ENCODE data around the gene IFT172.

DNA sequence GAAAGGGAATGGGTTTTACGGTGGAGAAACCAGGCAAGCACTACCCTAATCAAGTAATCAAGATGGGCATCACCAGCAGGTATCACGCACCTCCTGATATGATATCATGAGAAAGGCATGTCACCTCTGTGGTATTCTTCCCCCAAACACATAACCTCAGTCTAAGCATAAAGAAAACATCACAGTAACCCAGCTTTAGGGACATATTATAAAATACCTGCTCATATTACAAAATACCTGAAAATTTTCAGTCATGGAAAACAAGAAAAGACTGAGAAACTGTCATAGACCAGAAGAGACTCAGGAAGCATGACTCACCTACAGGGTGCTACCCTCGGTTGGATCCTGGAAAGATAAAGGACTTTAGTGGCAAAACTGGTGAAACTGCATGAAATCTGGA, 37.6 kb upstream of the IFT172 start:
- TF ChIP-seq POLR2AphosphoS5 (IDR thresholded peaks at IDR 0.05; ENCODE audit: low read depth) (no peak), GABPA (IDR thresholded peaks at IDR 0.05; ENCODE audit: low read depth) (no peak), SPI1 (IDR thresholded peaks at IDR 0.05; ENCODE audit: borderline replicate concordance, low read depth) (no peak)
- TF ChIP-seq, protein P1, sequence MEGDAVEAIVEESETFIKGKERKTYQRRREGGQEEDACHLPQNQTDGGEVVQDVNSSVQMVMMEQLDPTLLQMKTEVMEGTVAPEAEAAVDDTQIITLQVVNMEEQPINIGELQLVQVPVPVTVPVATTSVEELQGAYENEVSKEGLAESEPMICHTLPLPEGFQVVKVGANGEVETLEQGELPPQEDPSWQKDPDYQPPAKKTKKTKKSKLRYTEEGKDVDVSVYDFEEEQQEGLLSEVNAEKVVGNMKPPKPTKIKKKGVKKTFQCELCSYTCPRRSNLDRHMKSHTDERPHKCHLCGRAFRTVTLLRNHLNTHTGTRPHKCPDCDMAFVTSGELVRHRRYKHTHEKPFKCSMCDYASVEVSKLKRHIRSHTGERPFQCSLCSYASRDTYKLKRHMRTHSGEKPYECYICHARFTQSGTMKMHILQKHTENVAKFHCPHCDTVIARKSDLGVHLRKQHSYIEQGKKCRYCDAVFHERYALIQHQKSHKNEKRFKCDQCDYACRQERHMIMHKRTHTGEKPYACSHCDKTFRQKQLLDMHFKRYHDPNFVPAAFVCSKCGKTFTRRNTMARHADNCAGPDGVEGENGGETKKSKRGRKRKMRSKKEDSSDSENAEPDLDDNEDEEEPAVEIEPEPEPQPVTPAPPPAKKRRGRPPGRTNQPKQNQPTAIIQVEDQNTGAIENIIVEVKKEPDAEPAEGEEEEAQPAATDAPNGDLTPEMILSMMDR (IDR thresholded peaks at IDR 0.05; ENCODE audit: insufficient read depth, low read length), result no peak
- TF ChIP-seq, protein P2, sequence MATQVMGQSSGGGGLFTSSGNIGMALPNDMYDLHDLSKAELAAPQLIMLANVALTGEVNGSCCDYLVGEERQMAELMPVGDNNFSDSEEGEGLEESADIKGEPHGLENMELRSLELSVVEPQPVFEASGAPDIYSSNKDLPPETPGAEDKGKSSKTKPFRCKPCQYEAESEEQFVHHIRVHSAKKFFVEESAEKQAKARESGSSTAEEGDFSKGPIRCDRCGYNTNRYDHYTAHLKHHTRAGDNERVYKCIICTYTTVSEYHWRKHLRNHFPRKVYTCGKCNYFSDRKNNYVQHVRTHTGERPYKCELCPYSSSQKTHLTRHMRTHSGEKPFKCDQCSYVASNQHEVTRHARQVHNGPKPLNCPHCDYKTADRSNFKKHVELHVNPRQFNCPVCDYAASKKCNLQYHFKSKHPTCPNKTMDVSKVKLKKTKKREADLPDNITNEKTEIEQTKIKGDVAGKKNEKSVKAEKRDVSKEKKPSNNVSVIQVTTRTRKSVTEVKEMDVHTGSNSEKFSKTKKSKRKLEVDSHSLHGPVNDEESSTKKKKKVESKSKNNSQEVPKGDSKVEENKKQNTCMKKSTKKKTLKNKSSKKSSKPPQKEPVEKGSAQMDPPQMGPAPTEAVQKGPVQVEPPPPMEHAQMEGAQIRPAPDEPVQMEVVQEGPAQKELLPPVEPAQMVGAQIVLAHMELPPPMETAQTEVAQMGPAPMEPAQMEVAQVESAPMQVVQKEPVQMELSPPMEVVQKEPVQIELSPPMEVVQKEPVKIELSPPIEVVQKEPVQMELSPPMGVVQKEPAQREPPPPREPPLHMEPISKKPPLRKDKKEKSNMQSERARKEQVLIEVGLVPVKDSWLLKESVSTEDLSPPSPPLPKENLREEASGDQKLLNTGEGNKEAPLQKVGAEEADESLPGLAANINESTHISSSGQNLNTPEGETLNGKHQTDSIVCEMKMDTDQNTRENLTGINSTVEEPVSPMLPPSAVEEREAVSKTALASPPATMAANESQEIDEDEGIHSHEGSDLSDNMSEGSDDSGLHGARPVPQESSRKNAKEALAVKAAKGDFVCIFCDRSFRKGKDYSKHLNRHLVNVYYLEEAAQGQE (IDR thresholded peaks at IDR 0.05; ENCODE audit: insufficient replicate concordance, low read depth), result no peak
